ENCODE measurements around the gene COMT.
A peak's percentile ranks its signal among the peaks of the same experiment; 100 is the strongest.
"Not testable (repeated sequence)": the region's sequence is repeated elsewhere in the genome, so short reads cannot be mapped to it uniquely, and the experiment has no call there.

The COMT gene

GRCh38 chr22:19941365-19942082 is at the start of gene COMT, which contains the start of gene TXNRD2:
COMT (plus strand) TSS chr22:19941772; CDS start chr22:19962527, 20,755 bp downstream.
TXNRD2 (minus strand) TSS chr22:19941818; CDS start chr22:19941803, 15 bp downstream.
- peak; percentile 71 for DNase-seq

GRCh38 chr22:19892257-19892879 is 49.2 kb upstream of the COMT start:
- peak; percentile 43 for DNase-seq

DNA sequence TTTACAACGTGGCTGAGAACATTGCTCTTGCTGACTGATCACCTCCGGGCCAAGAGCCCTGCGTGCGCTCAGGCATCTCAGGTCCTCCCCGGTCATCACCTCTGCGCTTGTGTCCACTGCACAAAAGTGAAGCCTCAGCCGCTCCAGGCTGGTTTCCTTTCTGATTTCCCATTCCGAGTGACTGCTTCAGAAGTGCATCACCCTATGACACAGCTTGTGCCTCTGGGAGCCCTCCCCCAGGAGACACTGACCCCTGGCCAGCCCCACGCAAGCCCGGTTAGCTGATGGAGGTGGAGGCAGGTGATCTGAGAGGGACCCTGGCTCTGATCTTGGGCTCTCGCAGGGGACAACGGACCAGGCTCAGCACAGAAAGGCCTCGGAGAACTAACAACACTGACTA is 48.6 kb upstream of the COMT start:
- DNase-seq = no peak

DNA sequence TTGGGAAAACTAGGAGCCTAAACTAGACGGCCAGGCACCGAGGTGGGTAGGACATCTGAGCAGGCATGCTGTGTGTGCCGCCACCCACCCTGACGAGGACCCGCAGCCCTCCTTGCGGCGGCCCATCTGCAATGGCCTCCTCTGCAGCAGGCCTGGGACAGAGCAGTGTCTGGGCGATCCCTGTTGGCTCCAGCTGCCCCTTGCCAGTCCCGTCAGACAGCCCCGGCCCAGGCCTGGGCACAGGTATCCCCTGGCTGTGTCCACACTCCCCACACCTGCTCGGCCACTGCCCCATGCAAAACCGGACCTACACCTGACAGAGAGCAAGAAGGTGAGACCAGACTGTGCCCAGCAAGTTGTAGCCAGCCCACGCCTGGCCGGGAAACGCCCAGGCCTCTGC is 48.2 kb upstream of the COMT start:
- DNase-seq = no peak

DNA sequence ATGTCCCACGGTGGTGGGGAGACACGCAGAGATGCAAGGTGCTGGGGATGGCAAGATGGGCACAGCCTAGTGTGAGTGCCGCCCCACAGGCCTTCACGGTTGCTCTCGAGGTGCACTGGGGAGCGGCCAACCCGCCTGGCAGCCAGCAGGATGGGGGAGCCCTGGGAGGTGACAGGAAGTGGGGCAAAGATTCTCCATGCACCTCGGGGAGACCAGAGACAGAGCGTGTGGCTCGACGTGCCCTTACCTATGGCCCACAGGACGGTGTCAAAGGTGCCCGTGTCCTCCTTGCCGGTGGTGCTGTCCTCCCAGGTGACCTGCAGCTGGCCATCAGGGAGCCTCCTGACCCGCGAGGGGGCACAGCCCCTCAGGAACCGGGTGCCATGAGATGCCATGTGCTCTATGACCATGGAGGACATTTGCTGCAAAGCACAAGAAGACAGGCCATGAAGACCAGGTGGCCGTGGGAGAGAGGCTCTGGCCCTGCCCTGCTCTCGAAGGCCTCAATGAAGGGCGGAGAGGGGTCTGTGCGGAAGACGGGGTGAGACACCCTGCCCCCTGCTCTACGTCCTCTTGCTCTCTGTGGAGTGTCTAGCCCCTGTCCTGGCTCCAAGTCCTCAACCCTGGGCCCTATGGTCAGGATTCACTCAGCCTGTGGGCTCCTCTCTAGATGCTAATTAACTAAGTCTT is 46.3 kb upstream of the COMT start:
- DNase-seq = no peak

DNA sequence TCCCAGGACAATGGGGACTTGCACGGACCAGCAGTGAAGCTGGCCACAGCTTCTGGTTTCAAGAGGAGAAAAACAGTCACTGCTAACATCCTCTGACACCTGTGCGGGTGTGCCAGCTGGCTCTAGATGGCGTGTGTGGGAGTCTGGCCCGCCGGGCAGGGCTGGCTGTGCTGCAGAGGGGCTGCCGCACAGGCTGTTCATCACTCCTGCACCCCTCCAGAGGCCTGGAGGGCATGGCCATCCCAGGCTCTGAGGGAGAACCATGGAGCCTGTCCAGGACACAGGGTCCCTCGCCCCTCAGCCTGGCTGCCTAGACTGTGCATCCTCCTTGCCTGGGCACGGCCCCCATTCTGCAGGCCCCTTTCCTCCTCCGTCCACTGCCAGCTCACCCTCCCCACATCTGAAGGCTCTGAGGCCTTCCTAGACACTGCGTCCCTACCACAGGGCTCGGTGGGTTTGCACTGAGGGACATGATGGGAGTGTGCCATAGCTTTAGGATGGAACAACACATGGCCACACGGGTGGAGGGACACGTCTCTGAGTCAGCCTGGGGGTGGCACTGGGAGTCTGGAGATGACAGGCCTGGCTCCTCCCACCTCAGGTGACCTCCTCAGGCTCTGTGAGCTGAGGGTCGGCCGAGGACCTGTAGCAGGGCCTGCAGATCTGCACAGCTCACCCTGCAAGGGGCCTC is 44.8 kb upstream of the COMT start:
- no peak for DNase-seq

DNA sequence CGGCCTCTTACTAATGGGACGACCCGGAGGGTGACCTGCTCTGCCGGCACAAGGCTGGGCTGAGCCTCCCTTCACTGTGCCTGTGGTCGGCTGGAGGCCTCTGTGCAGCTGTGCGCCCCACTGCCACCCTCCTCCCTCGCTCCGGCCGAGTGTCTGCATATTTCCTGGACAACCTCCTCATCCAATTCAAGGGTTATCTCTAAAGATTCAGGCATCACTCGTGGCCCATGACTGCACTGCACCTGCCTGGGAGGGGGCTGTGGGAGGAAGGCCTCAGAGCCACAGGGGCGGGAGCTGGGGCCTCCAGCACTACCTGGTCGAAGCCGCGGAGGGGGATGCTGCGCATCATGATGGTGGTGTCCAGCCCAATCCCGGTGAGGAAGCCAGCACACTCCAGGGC is 43.8 kb upstream of the COMT start:
- no peak for DNase-seq

DNA sequence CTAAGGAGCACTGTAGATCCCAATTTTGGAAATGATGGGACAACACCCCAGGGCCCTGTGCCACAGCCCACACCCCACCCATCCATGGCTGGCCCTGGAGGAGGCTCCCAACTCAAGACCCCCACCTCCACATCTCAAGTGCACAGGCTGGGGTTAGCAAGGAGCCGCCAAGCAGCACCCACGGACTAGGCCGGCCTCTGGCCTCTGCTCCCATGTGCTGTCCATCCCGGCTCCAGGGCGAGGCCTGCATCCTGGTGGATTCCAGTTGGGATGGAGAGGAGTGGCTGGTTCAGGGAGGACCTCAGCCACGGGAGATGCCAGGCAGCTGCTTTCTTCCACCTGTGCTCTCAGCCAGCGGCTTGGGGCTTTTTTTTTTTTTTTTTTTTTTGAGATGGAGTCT is 43.4 kb upstream of the COMT start:
- no peak for DNase-seq

- DNase-seq = no peak
These were observed 42.6 kb upstream of the COMT start for GRCh38 chr22:19898831-19899567.

- no peak for DNase-seq
These were observed 40.7 kb upstream of the COMT start for GRCh38 chr22:19900707-19901436.

- no peak for DNase-seq
These were observed 39.9 kb upstream of the COMT start for GRCh38 chr22:19901577-19902244.

- DNase-seq = no peak
These were observed 39.3 kb upstream of the COMT start for GRCh38 chr22:19902245-19902715.

DNA sequence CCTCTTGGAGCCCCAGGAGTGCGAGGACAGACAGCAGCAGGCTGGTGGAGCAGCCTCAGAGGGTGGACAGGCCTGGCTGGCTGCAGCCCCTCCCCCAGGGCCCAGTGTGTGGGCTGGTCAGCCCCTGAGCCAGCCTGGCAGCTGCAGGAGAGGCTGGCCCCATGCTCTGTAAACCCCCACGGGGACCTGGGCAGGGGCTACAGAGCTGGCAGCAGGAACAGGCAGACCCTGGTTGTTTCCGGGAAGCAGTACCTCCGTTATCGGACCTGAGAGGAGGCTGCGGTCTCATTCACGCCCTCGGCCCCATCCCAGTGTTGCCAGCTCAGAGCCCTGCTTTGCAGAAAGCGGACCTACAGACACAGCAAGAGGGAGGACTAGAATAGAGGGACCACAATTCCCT is 38.5 kb upstream of the COMT start:
- no peak for DNase-seq

GRCh38 chr22:19903513-19903912 is 38.1 kb upstream of the COMT start:
- DNase-seq = no peak

- DNase-seq = no peak
These were observed 37.3 kb upstream of the COMT start for GRCh38 chr22:19904174-19904856.

DNA sequence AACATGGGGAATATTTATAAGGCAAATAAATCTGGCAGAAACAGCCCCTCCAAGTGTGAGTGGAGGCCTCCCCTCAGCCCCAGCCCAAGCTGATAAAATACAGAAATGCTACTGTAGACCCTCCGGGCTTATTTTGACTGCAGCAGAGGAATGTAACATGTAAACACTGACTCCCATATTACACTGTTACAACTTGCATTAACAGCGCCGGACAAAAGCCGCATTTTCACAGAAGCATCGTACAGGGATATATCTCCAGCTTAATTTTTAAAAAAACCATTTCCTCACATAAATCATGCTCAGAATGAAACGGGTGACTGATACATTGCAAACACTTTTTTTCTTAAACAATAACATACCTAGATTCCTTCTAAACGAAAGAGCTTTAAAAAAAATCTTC is 36.6 kb upstream of the COMT start:
- DNase-seq = no peak

DNA sequence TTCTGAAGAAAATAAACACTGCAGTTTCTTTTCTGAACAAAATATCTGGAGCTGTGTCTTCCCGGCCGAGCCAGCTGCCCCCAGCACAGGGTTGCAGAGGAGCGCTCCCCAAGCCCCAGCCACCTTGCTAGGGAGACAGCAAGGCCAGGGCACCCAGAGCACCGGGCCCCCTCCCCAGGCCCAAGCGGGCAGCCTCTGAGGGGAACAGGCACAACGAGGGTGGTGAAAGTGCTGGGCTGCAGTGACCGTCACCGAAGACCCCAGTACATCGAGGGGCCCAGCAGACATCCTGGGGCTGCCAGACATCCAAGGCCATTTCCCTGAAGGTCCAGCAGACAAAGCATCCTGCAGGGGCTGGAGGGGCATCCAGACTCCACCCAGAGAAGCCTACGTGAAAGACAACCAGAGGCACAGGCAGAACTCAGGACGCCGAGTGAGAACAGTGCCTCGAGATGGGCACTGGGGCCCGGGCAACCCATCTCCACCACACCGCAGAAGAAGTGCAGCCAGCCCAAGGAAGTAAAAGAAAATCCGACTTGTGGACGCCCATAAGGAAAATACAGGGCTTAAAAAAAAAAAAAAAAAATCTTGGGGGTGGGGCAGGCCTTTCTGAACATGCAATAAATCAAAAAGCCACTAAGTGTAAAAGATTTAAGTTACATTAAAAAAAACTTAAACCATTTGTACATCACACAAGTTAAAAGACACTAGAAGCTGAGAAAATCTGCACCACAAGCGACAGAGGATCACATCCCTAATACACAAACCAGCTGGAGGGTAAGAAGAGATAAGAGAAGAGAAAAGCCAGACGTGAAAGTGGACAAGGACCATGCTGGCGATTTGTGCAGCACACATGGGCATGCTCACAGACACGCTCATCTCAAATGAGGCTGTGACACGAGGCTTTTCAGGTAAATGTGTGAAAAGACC is 36.0 kb upstream of the COMT start:
- DNase-seq = no peak

GRCh38 chr22:19906864-19907263 is 34.7 kb upstream of the COMT start:
- DNase-seq = not testable (repeated sequence)

GRCh38 chr22:19907902-19908301 is 33.7 kb upstream of the COMT start:
- DNase-seq = not testable (repeated sequence)

Data from CD4-positive, alpha-beta T cell treated with Interleukin-12 subunit alpha and Interleukin-12 subunit beta, for 1 hour (primary cell).